Cardiac muscle cell (in vitro differentiated cells and primary cell): Measurements from ENCODE around the gene NAA80. TPM values are rescaled to one million over a fixed set of nuclear protein-coding genes. Genes with fewer than 3 reads are reported as not detected.

Experiments used
- DNase-seq, 2 donors: peaks; one replicate each; pipeline versions ENCODE4 v3.0.0 to v3.0.0-alpha.2; 2010 to 2017; ENCODE audit warnings: low read depth in 1 of 2, low spot score in 1 of 2
- H3K27ac ChIP-seq: fragments of 200-600 bp; sonication (generic); 2 replicates; pipeline ENCODE4 v1.5.1; 2016
- H3K27me3 ChIP-seq: fragments of 200-600 bp; sonication (generic); 2 replicates; pipeline ENCODE4 v1.6.0; 2016; ENCODE audit warnings: control low read depth
- H3K36me3 ChIP-seq: fragments of 200-600 bp; sonication (generic); 2 replicates; pipeline ENCODE4 v1.5.1; 2016; ENCODE audit warnings: control low read depth
- H3K4me1 ChIP-seq: fragments of 200-600 bp; sonication (generic); 2 replicates; pipeline ENCODE4 v1.8.1; 2017; ENCODE audit warnings: low read depth, mild to moderate bottlenecking, mixed run types
- H3K4me3 ChIP-seq: fragments of 200-600 bp; sonication (generic); 2 replicates; pipeline ENCODE4 v1.5.1; 2016; ENCODE audit warnings: mild to moderate bottlenecking
- H3K9me3 ChIP-seq: fragments of 200-600 bp; sonication (generic); 2 replicates; pipeline ENCODE4 v1.5.1; 2017; ENCODE audit warnings: low read depth, mild to moderate bottlenecking, control low read depth
- CTCF ChIP-seq: IDR thresholded peaks from 2 replicates; pipeline ENCODE4 v1.5.1; 2012; ENCODE audit warnings: low read depth, mild to moderate bottlenecking, low read length
- polyA plus RNA-seq: library from polyadenylated mRNA; unstranded; fragments of >200 nt; fragmentation: Nextera tagmentation; extraction: Ambion mirVana; gene quantifications from 2 replicates; pipeline ENCODE4 v1.2.1, GENCODE V29; 2016
- total RNA-seq: library from RNA; depleted of rRNA; stranded (reverse); fragments of >200 nt; gene quantifications from 2 replicates; pipeline ENCODE4 v1.2.3, GENCODE V29; 2016

NAA80 gene
- total and polyA plus RNA-seq, 2 experiments from 2014 or later: 35.6 to 40.4 TPM

DNA sequence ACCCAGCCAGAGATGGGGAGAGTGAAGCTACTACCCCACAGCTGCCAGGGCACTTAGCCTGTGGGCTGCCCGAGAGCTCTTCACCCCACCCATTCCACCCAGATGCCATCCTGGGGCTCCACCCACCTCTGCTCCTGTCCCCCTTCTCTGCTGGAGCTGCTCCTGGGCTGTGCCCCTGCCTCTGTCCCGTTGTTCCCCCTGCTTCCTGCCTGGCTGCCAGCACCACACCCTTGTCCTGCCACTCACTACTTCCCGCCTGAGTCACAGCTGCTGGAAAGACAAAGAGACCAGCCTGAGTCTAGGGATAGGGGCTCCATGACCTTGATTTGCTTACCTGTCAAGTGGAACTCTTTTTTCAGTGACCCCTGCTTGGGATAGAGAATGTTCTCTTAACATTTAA is 50.8 kb downstream of the NAA80 start:
- H3K36me3 ChIP-seq: peaks cover 7% of the 10 kb centered on the region
- DNase-seq: no peak
- no peaks in the 10 kb centered on the region for H3K9me3 ChIP-seq
- H3K27me3 ChIP-seq: no peaks in the 10 kb centered on the region
- H3K4me3 ChIP-seq: no peak overlapping the region
- H3K27ac ChIP-seq: no peak overlapping the region
- TF ChIP-seq CTCF: no peak
- peaks cover 13% of the 10 kb centered on the region for H3K4me1 ChIP-seq

DNA sequence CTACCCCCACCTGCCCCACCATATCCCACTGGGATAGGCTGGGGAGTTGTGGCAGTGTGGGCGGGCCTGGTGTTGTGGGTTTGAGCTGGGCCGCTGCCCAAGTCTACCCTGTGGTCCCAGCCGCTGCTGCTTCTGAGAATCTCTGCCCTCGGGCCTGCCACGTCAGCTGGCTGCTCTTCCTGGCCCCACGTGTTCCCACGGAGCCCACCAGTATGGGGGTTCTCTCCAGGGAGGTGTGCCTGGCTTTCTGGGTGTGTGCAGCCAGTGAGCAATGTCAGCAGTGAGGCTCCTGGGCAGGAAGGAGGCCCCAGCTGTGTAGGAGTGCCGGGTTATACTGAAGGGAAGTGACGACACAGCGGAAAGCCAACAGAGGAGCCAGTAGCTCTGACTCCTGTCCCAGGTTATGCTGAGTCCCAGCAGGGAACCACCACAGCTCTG is 52.7 kb downstream of the NAA80 start:
- H3K36me3 ChIP-seq: no peaks in the 10 kb centered on the region
- peak in 1 of 2 donors; percentile 92 for DNase-seq
- H3K9me3 ChIP-seq: no peaks in the 10 kb centered on the region
- H3K4me1 ChIP-seq: peaks cover 18% of the 10 kb centered on the region
- TF ChIP-seq CTCF: no peak
- no peaks in the 10 kb centered on the region for H3K27me3 ChIP-seq
- H3K27ac ChIP-seq: peak overlapping the region; percentile 62
- no peak overlapping the region for H3K4me3 ChIP-seq

Other genes with a start within 250 kb of the NAA80 start
- gene RBM5, start 210.5 kb downstream of the NAA80 start, total RNA-seq: 189 and 439 TPM in 2 replicates
- 130 and 172 TPM in 2 replicates for gene RBM5, start 210.5 kb downstream of the NAA80 start, polyA plus RNA-seq
- 21.0 and 27.6 TPM in 2 replicates for gene SEMA3F, start 144.1 kb downstream of the NAA80 start, total RNA-seq
- 20.0 and 21.8 TPM in 2 replicates for gene SEMA3F, start 144.1 kb downstream of the NAA80 start, polyA plus RNA-seq
- not detected in 2 replicates for gene GNAT1, start 107.8 kb downstream of the NAA80 start, total RNA-seq
- gene GNAT1, start 107.8 kb downstream of the NAA80 start, polyA plus RNA-seq: not detected in 2 replicates
- 9.5 and 14.7 TPM in 2 replicates for gene SLC38A3, start 94.1 kb downstream of the NAA80 start, total RNA-seq
- gene SLC38A3, start 94.1 kb downstream of the NAA80 start, polyA plus RNA-seq: 13.4 and 18.5 TPM in 2 replicates
- 160 and 179 TPM in 2 replicates for gene GNAI2, start 63.2 kb downstream of the NAA80 start, total RNA-seq
- gene GNAI2, start 63.2 kb downstream of the NAA80 start, polyA plus RNA-seq: 255 and 285 TPM in 2 replicates
- 16.7 and 25.9 TPM in 2 replicates for gene SEMA3B, start 30.3 kb downstream of the NAA80 start, total RNA-seq
- 20.6 and 23.1 TPM in 2 replicates for gene SEMA3B, start 30.3 kb downstream of the NAA80 start, polyA plus RNA-seq
- 26.4 and 29.2 TPM in 2 replicates for gene LSMEM2, start 20.3 kb downstream of the NAA80 start, total RNA-seq
- 16.4 and 18.1 TPM in 2 replicates for gene LSMEM2, start 20.3 kb downstream of the NAA80 start, polyA plus RNA-seq
- 61.0 and 75.3 TPM in 2 replicates for gene IFRD2, start 7.0 kb downstream of the NAA80 start, total RNA-seq
- gene IFRD2, start 7.0 kb downstream of the NAA80 start, polyA plus RNA-seq: 106 and 110 TPM in 2 replicates
- 3.6 and 6.4 TPM in 2 replicates for gene HYAL3, start within 50 bp of the NAA80 start, total RNA-seq
- gene HYAL3, start within 50 bp of the NAA80 start, polyA plus RNA-seq: 2.4 and 6.2 TPM in 2 replicates
- 3.4 and 5.0 TPM in 2 replicates for gene HYAL1, start 4.2 kb upstream of the NAA80 start, total RNA-seq
- gene HYAL1, start 4.2 kb upstream of the NAA80 start, polyA plus RNA-seq: 3.3 and 4.3 TPM in 2 replicates
- 116 and 124 TPM in 2 replicates for gene HYAL2, start 23.3 kb upstream of the NAA80 start, total RNA-seq
- 88.3 and 106 TPM in 2 replicates for gene HYAL2, start 23.3 kb upstream of the NAA80 start, polyA plus RNA-seq
- gene TUSC2, start 28.8 kb upstream of the NAA80 start, total RNA-seq: 84.1 and 87.0 TPM in 2 replicates
- gene TUSC2, start 28.8 kb upstream of the NAA80 start, polyA plus RNA-seq: 66.4 and 76.6 TPM in 2 replicates
- gene RASSF1, start 41.4 kb upstream of the NAA80 start, total RNA-seq: 13.0 and 23.1 TPM in 2 replicates
- gene RASSF1, start 41.4 kb upstream of the NAA80 start, polyA plus RNA-seq: 23.8 and 33.5 TPM in 2 replicates
- gene ZMYND10, start 46.3 kb upstream of the NAA80 start, total RNA-seq: 0.56 and 2.8 TPM in 2 replicates
- gene ZMYND10, start 46.3 kb upstream of the NAA80 start, polyA plus RNA-seq: 1.3 and 1.8 TPM in 2 replicates
- 33.2 and 34.6 TPM in 2 replicates for gene NPRL2, start 51.4 kb upstream of the NAA80 start, total RNA-seq
- 51.9 and 64.4 TPM in 2 replicates for gene NPRL2, start 51.4 kb upstream of the NAA80 start, polyA plus RNA-seq
- 10.7 and 26.4 TPM in 2 replicates for gene CYB561D2, start 51.5 kb upstream of the NAA80 start, total RNA-seq
- gene CYB561D2, start 51.5 kb upstream of the NAA80 start, polyA plus RNA-seq: 15.7 and 23.8 TPM in 2 replicates
- 67.0 and 67.9 TPM in 2 replicates for gene TMEM115, start 60.1 kb upstream of the NAA80 start, total RNA-seq
- gene TMEM115, start 60.1 kb upstream of the NAA80 start, polyA plus RNA-seq: 48.2 and 57.9 TPM in 2 replicates
- 6.8 and 8.7 TPM in 2 replicates for gene CACNA2D2, start 204.2 kb upstream of the NAA80 start, total RNA-seq
- gene CACNA2D2, start 204.2 kb upstream of the NAA80 start, polyA plus RNA-seq: 5.4 TPM in 2 replicates